ENCODE results near the gene FKBP2. TPM values are rescaled to one million over a fixed set of nuclear protein-coding genes. Genes with fewer than 3 reads are reported as not detected.

Gene FKBP2
- total RNA-seq, 1 donor = 36.6 TPM

DNA sequence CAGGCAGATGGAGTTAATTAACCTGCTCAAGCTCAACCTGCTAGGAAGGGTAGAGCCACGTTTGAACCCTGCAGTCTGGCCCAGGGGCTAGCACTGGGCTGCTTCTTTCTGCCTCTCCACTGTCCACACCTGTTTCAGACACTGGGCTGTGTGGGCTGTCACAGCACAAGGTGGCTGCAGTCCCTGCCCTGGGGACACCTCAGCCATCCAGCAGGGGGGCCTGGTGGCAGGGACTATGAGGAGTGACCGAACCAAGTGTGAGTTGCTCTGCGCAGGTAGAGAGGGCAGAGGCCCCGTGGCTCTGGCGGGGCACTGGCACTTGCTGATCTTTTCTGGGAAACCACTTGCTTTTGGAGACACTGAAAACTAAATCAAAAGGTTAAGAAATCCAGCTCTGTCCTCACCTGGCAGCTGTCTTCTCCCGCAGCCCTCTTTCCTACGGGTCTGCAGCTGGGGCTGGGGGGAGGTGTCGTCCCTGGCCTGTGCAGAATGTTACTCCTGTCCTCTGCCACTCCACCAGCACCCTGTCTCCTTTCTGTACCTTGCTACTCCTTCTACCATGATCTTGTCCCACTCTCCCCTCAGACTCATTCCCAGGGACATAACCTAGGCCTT, 37.8 kb downstream of the FKBP2 start:
- DNase-seq (ENCODE audit: low read depth in 2 of 3, low spot score in 2 of 3) = no peak

DNA sequence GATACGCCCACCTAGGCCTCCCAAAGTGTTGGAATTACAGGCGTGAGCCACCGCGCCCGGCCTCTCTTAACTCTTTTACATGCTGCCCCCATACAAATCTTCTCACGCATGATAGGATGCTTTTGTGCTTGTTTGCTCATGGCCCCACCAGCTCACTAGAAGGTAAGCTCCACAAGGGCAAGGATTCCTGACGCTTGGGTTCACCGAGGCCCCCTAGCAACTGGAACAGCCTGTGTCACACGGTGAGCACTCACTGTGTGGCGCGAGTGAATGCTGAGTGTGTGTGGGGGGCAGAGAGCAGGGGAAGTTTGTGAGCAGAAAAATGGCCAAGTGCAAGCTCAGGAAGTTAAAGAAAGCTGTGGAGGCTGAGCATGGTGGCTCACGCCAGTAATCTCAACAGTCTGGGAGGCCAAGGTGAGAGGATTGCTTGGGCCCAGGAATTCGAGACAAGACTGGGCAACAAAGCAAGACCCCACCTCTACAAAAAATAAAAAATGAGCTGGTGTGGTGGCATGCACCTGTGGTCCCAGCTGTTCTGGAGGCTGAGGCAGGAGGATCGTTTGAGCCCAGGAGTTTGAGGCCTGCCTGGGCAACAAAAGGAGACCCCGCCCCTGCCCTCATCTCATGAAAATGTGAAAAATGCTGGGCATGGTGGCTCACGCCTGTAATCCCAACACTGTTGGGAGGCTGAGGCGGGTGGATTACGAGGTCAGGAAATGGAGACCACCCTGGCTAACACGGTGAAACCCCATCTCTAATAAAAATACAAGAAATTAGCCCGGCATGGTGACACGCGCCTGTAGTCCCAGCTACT, 41.3 kb downstream of the FKBP2 start:
- no peak for DNase-seq (ENCODE audit: low read depth in 2 of 3, low spot score in 2 of 3)

DNA sequence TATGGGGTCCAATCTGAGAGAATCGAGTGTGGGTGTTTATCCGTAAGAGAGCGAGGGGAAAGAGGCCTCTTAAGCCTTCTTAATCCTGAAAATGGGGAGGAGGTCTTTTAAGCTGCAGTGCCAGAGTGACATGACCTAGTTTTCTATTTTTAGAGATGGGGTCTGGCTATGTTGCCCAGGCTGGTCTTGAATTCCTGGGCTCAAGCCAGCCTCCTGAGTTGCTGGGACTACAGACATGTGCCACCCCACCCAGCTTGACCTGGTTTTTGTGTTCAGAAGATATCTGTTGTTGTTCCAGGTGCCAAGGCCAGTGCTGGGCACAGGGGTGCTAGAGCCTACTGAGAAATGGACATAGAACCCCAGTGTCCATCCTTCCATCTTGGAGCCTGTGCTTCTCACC, 42.2 kb downstream of the FKBP2 start:
- DNase-seq (ENCODE audit: low read depth in 2 of 3, low spot score in 2 of 3) = no peak

DNA sequence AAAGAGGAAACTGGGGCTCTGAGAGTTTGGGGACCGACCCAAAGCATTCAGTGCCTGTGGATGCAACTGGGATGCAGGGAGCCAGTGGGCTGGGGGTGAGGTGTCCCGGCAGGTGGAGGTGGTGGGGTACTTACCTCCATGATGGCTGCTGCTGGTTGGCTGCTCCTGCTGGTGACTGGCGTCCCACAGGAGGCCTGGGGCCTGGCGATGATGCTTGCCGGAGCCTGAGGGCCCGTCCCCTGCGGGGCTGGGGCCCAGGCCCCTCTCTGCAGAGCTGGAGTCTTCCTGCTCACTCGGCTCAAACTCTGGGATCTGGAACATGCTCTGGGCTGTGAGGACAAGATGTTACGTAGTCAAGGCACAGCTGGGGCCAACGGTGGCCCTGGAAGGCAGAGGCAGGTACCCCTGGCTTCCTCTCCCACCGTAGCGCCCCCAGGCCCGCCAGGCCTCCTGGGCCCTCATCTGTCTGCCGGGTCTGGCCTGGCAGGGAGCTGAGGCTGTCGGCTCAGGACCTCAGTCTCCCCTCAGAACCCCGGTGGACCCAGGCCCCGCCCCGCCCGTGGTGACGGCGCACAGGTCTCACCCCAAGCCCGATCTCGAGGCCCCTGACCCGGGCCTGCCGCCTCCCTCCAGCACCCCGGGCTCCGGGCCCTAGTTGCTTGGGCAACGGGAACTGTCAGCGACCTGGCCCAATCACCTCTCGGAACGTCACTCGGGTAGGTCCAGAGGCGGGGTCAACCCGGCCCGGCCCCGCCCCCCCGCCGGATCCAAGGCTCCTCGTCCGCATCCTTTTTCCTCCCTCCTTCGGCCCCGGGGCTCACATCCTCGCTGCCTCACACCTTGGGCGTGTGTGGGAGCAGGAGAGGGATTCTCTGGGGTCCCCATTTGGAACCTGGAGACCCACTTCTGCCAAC, 43.4 kb downstream of the FKBP2 start, which contains the start of gene BAD:
Gene BAD, minus strand, starts transcription at position 618 of the 914 bp plus-strand sequence. Its CDS starts 297 bp downstream, at position 321.
- peak; percentile 72 to 93 (median 88) for DNase-seq (ENCODE audit: low read depth in 2 of 3, low spot score in 2 of 3)

DNA sequence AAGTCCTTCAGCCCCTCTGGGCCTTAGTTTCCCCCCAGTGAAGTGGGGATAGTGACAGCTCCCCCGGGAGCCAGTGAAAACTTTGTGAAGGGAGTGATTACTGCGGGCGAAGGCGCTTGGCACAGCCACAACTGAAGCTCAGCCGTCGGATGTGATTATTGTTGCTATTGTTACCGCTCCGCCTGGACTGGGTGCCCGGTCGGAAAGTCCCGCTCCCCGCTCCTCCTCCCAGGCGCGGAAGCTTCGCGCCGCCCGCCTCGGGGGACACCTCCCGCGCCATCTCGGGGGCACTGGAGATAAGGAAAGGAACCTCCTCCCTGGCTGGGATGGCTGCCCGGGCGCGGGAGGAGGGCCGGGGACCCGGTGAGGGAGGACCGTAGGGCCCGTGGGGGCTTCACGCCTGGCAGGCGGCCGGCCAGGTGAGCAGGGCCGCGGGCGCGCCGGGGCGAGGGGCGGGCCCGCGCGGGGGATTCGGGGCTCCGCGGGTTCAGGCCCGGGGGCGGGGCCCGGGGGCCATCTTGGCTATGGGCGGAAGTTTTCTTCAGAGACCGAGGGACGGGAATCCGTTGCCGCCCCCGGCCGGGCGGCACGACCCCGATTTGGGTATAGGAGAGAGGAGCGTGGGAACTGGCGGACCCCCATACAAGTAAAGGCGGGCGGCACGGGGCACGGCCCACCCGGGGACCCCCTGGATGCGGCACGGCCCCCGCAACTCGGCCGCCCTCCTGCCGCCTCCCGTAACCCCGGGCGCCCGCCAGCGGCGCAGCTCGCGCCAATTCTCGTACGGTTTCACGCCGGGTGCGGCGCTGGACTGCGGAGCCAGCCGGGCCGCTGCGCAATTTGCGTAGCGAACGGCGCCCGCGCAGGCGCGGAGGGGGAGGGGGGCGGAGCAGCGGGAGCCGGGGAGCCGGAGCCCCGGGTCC, 44.3 kb downstream of the FKBP2 start, which contains the start of gene GPR137:
Gene GPR137, plus strand, starts transcription at position 887 of the 923 bp plus-strand sequence. CDS start 677 bp downstream, outside the sequence.
- peak; percentile 89 to 92 (median 90) for DNase-seq (ENCODE audit: low read depth in 2 of 3, low spot score in 2 of 3)

DNA sequence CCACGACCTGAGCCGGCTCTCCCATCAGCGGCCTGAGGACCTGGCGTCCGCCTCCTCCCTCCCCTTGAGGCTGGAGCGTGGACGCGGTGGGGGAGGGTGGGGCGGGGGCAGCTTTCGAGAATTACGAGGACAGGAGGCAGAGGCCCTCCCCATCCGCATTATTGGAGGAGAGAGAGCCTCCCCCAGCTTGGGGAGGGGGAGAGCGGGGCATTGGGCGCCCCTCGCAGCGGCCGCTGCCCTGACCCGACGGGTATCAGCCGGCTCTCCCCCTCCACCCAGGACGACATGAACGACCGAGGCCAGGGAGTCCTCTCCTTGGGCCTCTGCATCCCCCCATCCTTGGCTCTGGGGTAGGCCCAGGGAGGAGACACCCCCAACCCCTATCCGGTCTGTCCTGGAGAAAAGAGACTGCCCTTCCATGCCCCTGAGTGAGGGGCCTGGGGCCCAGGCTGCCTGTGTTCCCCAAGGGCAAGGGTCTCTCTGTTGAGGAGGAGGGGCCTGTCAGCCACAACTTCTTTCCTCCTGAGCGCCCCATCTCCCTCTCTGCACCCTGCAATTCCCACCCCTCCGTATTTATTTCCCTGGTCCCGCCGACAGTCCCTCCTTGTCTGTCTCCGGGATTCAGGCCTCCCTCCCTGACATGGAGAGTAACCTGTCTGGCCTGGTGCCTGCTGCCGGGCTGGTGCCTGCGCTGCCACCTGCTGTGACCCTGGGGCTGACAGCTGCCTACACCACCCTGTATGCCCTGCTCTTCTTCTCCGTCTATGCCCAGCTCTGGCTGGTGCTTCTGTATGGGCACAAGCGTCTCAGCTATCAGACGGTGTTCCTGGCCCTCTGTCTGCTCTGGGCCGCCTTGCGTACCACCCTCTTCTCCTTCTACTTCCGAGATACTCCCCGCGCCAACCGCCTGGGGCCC, 45.2 kb downstream of the FKBP2 start:
- DNase-seq (ENCODE audit: low read depth in 2 of 3, low spot score in 2 of 3) = peak in 2 of 3 donors; percentile 45 to 50

DNA sequence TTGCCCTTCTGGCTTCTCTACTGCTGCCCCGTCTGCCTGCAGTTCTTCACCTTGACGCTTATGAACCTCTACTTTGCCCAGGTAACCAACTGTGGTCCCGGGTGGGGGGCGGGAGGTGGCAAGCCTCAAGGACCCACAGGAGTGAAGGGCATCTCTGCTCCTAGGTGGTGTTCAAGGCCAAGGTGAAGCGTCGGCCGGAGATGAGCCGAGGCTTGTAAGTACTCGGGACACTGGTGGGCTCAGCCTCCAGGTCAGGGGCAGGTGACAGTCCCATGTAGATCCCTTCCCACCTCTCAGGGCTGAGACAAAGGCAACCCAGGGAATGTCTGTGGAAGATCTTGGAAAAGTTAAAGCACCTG, 45.9 kb downstream of the FKBP2 start:
- DNase-seq (ENCODE audit: low read depth in 2 of 3, low spot score in 2 of 3) = no peak

DNA sequence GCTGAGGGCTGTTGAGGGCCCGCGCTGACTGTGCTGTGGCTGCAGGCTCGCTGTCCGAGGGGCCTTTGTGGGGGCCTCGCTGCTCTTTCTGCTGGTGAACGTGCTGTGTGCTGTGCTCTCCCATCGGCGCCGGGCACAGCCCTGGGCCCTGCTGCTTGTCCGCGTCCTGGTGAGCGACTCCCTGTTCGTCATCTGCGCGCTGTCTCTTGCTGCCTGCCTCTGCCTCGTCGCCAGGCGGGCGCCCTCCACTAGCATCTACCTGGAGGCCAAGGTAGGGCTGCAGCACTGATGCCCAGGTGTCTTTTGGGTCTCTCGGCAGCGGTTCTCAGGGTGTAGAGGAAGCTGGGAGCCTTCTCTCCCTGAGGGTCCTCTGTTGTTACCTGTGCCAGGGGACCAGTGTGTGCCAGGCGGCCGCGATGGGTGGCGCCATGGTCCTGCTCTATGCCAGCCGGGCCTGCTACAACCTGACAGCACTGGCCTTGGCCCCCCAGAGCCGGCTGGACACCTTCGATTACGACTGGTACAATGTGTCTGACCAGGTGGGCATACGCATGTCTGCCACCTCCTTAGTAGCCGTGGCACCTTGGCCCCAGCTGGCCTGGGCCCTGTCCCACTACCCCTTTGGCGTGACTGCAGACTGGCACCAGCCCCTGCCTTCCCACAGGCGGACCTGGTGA, 46.9 kb downstream of the FKBP2 start:
- no peak for DNase-seq (ENCODE audit: low read depth in 2 of 3, low spot score in 2 of 3)

DNA sequence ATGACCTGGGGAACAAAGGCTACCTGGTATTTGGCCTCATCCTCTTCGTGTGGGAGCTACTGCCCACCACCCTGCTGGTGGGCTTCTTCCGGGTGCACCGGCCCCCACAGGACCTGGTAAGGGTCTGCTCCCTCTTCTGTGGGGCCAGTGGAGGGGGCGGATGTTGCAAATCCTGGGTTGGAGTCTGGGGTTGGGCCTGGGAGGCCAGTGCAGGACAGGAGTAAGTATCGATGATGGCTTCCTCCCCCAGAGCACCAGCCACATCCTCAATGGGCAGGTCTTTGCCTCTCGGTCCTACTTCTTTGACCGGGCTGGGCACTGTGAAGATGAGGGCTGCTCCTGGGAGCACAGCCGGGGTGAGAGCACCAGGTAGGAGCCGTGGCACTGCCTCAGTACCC, 47.5 kb downstream of the FKBP2 start:
- no peak for DNase-seq (ENCODE audit: low read depth in 2 of 3, low spot score in 2 of 3)

DNA sequence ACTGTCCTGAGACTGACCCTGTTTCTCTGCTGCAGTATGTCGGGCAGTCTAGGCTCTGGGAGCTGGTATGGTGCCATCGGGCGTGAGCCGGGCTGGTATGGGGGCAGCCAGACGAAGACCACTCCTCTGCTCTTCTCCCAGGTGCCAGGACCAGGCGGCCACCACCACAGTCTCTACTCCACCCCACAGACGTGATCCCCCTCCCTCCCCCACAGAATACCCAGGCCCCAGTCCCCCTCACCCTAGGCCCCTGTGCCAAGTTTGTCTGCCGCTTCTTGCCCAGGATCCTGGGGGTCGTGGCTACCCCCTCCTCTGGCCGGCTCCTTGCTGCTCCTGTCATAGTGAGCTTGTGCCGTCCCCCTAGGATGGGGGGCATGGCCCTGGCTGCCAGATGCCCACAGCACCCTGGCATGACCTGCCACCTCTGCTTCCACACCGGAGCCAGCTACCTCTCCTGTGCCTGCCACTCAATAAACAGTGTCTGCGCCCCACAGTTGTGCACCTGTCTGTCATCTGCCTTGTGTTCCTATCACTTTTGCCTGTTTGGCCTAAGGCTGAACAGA, 48.2 kb downstream of the FKBP2 start:
- DNase-seq (ENCODE audit: low read depth in 2 of 3, low spot score in 2 of 3) = no peak

DNA sequence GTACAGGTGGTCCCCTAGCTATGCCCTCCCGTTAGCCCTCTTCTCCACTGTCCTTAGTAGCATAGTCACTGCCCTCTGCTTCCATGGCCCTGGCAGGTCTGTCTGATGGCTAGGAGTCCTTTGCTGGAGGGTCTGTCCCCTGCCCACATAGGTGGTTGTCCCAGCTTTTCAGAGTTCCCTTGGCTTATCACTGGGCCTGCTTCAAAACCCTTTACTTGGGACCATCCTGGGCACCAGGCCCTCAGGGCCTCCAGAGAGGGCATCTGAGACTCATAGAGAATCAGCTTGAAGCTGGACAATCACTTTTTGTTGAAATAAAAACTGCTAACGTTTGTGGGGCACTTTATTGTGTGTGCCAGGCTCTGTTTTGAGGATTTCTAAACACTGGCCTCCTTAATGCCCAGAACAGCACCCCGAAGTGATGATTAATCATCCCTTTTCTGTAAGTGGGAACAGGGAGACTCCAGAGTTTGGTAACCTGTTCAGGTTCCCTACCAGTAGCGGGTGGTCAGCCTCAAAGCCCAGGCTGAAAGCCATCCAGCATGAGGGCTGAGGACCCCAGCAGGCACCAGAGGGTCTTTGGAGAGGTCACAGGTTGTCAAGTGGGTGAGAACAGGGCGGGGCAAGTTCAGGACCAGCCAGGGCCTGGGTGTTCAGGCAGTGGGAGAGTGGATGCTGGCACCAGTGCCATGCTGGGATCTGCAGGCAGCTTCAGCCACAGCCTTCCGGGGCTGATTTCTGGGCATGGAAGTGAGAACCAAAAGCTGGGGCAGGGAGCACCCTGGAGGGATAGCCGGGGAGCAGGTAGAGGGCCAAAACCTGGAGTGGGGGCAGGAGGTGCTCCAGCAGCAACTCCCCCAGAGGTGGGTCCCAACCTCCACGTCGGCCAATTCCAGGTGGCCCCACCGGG, 49.7 kb downstream of the FKBP2 start:
- no peak for DNase-seq (ENCODE audit: low read depth in 2 of 3, low spot score in 2 of 3)

DNA sequence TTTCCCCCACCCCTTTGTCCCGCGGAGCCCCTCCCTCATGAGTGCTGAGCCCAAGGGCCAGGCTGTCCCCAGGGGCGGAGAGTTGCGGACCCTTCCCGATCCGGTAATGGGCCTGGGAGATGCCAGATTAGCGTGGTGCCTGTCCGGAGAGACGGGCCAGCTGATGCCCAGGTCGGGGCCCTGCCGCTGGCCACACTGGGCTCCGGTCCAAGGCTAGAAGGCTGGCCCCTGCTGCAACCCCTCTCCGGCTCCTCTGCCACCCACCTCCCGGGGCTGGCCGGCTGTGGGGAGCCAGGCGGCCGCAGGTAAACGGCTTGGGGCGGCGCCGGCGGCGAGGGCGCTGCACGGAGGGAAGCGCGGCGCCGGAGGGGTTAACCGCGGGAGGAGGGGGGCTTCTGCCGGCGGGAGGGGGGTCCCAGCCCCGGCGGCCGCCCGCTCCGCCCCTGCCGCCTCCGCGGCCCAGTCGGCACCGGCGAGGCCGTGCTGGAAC, 50.4 kb downstream of the FKBP2 start, which contains the start of gene KCNK4:
Gene KCNK4, plus strand, starts transcription at position 41 of the 490 bp plus-strand sequence. CDS start 1,717 bp downstream, outside the sequence.
- no peak for DNase-seq (ENCODE audit: low read depth in 2 of 3, low spot score in 2 of 3)

DNA sequence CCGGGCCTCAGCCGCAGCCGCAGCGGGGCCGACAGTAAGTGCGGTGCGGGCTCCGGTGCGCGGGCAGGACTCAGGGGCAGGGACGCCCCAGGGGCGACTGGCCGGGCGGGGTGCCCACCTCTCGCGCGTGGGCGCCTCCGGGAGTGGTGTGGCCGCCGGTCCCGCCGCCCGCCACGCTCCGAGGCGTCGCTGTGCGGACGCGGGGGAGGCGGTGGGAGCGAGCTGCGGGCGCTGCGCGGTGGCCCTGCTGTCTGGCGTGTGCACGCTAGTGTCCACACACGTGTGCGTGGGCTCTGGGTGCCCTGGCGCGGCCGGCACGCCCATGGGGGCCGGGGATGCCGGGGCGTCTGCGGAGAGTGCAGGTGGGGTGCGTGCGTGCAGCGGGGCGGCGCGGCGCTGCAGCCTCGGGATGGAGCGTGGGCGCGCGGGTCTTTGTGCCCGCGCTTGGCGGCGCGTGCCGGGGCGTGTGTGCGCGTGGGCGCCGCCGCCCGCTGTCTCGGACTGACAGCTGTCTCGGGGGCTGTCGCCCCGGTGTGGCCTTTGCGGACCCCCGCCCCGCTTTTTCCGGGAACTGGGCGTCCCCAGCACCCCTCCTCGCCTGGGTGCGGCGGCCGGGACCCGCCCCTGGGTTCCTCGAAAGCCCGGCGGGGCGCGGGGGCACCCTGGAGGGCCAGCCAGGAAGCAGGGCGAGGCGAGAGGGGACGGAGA, 51.0 kb downstream of the FKBP2 start:
- DNase-seq (ENCODE audit: low read depth in 2 of 3, low spot score in 2 of 3) = no peak

DNA sequence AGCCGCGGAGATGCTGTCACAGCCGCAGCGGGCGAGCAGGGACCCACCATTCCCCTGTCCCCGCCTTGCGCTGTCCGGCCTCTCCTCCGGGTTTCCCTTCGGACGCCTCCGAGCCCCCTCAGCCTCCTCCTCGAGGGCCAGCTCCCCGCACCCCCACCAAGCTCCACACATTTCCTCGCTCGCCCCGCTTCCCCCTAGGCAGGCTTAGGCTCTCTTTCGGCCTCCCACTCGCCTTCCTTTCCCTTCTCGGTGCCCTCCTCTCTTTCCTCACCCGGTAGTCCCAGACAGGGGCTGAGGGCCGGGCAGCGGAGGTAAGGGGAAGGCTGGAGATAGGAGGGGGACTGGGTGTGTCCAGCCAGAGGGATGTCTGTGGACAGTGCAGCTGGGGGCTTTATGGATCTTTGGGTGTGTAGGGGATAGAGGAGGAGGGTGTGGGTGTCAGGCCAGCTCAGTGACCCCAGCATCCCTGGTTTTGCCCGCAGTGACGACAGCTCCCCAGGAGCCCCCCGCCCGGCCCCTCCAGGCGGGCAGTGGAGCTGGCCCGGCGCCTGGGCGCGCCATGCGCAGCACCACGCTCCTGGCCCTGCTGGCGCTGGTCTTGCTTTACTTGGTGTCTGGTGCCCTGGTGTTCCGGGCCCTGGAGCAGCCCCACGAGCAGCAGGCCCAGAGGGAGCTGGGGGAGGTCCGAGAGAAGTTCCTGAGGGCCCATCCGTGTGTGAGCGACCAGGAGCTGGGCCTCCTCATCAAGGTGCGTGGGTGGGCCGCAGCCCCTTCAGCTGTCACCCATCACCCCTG, 51.8 kb downstream of the FKBP2 start:
- DNase-seq (ENCODE audit: low read depth in 2 of 3, low spot score in 2 of 3) = peak in 1 of 3 donors; percentile 26

Measured in hematopoietic multipotent progenitor cell (in vitro differentiated cells).